PC-3 (cell line): Measurements from ENCODE around the gene NEDD4L. TPM values are rescaled to one million over a fixed set of nuclear protein-coding genes. Genes with fewer than 3 reads are reported as not detected.
A peak's percentile ranks its signal among the peaks of the same experiment; 100 is the strongest.

ENCODE experiments used
- ATAC-seq: fragments of 200-7000 bp; cut with Tn5 transposase; 2 replicates; pipeline ENCODE4 v1.9.1; 2020; ENCODE audit warnings: mild to moderate bottlenecking, moderate library complexity
- BruUV-seq: library from RNA; stranded (reverse); fragments of 400-500 nt; replicated peaks from 2 replicates; lab custom pipeline; 2021; lab: Mats Ljungman, UMichigan
- CTCF ChIA-PET: fragments of 300-600 bp; sonication (Branson Sonifier 250); formaldehyde crosslinking; loops from one replicate; lab custom pipeline; 2022; ENCODE audit warnings: antibody characterized with exemption; lab: Charles Lee
- POLR2A ChIA-PET: fragments of 300-600 bp; sonication (Branson Sonifier 250); formaldehyde crosslinking; loops from one replicate; lab custom pipeline; 2022; ENCODE audit warnings: antibody characterized with exemption; ENCODE audit not compliant: unreplicated experiment; lab: Charles Lee
- DNase-seq: peaks from one replicate; pipeline ENCODE4 v3.0.0-alpha.2; 2015
- H2AFZ ChIP-seq: fragments of 300-600 bp; sonication (generic); 2 replicates; pipeline ENCODE4 v1.6.0; 2016; ENCODE audit warnings: antibody characterized with exemption, low read length
- H3F3A ChIP-seq: fragments of 300-600 bp; sonication (generic); one replicate; pipeline ENCODE4 v1.6.0; 2017; ENCODE audit warnings: antibody characterized with exemption, low read length, control low read depth, mild to moderate bottlenecking; ENCODE audit not compliant: unreplicated experiment
- H3K27ac ChIP-seq: fragments of 300-600 bp; sonication (generic); 2 replicates; pipeline ENCODE4 v1.5.1; 2016; ENCODE audit warnings: mild to moderate bottlenecking, low read length
- H3K27me3 ChIP-seq: fragments of 300-600 bp; sonication (generic); 2 replicates; pipeline ENCODE4 v1.6.1; 2016; ENCODE audit warnings: low read length, mixed read lengths
- H3K36me3 ChIP-seq: fragments of 300-600 bp; sonication (generic); 2 replicates; pipeline ENCODE4 v1.6.1; 2016; ENCODE audit warnings: low read depth, mixed run types, low read length, mixed read lengths
- H3K4me1 ChIP-seq: fragments of 300-600 bp; sonication (generic); 2 replicates; pipeline ENCODE4 v1.5.1; 2016; ENCODE audit warnings: low read length; ENCODE audit not compliant: insufficient read depth
- H3K4me2 ChIP-seq: fragments of 300-600 bp; sonication (generic); 2 replicates; pipeline ENCODE4 v1.6.0; 2016; ENCODE audit warnings: low read length
- H3K4me3 ChIP-seq: fragments of 300-600 bp; sonication (generic); 2 replicates; pipeline ENCODE4 v1.5.1; 2016; ENCODE audit warnings: mild to moderate bottlenecking, low read length, mixed read lengths
- H3K79me2 ChIP-seq: fragments of 300-600 bp; sonication (generic); 2 replicates; pipeline ENCODE4 v1.6.1; 2017; ENCODE audit warnings: low read length, mixed read lengths
- H3K9ac ChIP-seq: fragments of 300-600 bp; sonication (generic); 2 replicates; pipeline ENCODE4 v1.6.0; 2016; ENCODE audit warnings: mild to moderate bottlenecking, low read length
- H3K9me2 ChIP-seq: fragments of 300-600 bp; sonication (generic); replicated peaks from 2 replicates; pipeline ENCODE4 v1.6.1; 2016; ENCODE audit warnings: mixed run types, low read length, mixed read lengths
- H3K9me3 ChIP-seq: fragments of 300-600 bp; sonication (generic); 2 replicates; pipeline ENCODE4 v1.6.1; 2016; ENCODE audit warnings: low read length, mixed read lengths
- H4K20me1 ChIP-seq: fragments of 300-600 bp; sonication (generic); 2 replicates; pipeline ENCODE4 v1.6.1; 2016; ENCODE audit warnings: low read length, mixed read lengths
- EZH2 ChIP-seq: fragments of 300-600 bp; sonication (generic); IDR thresholded peaks from one replicate; pipeline ENCODE4 v1.6.1; 2017; ENCODE audit warnings: antibody characterized with exemption, mild to moderate bottlenecking, low read length; ENCODE audit not compliant: unreplicated experiment
- EZH2phosphoT487 ChIP-seq: fragments of 300-600 bp; sonication (generic); IDR thresholded peaks from 2 replicates; pipeline ENCODE4 v1.6.1; 2018; ENCODE audit warnings: mild to moderate bottlenecking, antibody characterized with exemption, low read length, borderline replicate concordance
- intact Hi-C: fragments of 100-400 bp; cut with micrococcal nuclease; formaldehyde crosslinking; loops from 2 replicates; pipeline ENCODE4 v1.9.0; 2023
- total RNA-seq: library from RNA; depleted of rRNA; stranded (reverse); fragments of >200 nt; gene quantifications from 2 replicates; pipeline ENCODE4 v1.2.3, GENCODE V29; 2014
- TF ChIP-seq, protein P1 (sequence below): fragments of 300-600 bp; sonication (generic); conservative IDR thresholded peaks from 2 replicates; pipeline ENCODE4 v1.5.1; 2017; ENCODE audit warnings: antibody characterized with exemption, low read depth, mild to moderate bottlenecking, low read length

The NEDD4L gene
- total RNA-seq, 1 experiment from 2014 or later, result 105 TPM

DNA sequence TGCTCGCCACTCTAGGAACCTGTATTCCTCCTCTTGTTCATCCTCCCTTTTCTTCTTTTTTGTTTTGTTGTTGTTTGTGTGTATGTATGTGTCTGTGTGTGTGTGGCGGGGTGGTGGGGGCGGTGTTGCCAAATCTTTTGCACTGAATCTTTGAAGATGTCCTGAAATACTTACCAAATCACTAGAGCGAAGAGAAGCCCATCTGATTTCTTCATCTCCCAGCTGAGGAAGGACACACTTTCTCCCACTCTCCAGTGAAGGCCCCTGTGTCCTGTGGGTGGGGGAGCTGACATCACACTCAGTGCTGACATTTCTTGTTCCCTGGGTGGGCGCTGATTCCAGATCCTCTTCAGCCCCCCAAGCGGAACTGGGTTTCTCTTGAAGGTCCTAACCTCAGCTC is 74.5 kb downstream of the NEDD4L start:
- ChIA-PET POLR2A (no interaction called here), CTCF (interaction anchor here (0.7 kb wide), 1 partner anchor 72 kb away, joined by 3 read pairs; no protein-coding TSS in a partner anchor)
- peak overlapping the region; percentile 54; the same call in 1 of the 2 replicates for H3K4me2 ChIP-seq
- ATAC-seq, result no peak
- H3K9me2 ChIP-seq, result no peaks in the 10 kb centered on the region
- TF ChIP-seq EZH2 (no peak), EZH2phosphoT487 (no peak)
- TF ChIP-seq, protein P1, sequence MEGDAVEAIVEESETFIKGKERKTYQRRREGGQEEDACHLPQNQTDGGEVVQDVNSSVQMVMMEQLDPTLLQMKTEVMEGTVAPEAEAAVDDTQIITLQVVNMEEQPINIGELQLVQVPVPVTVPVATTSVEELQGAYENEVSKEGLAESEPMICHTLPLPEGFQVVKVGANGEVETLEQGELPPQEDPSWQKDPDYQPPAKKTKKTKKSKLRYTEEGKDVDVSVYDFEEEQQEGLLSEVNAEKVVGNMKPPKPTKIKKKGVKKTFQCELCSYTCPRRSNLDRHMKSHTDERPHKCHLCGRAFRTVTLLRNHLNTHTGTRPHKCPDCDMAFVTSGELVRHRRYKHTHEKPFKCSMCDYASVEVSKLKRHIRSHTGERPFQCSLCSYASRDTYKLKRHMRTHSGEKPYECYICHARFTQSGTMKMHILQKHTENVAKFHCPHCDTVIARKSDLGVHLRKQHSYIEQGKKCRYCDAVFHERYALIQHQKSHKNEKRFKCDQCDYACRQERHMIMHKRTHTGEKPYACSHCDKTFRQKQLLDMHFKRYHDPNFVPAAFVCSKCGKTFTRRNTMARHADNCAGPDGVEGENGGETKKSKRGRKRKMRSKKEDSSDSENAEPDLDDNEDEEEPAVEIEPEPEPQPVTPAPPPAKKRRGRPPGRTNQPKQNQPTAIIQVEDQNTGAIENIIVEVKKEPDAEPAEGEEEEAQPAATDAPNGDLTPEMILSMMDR, result no peak
- no TSS peak for BruUV-seq
- H3K4me3 ChIP-seq, result no peak overlapping the region
- peaks cover 31% of the 10 kb centered on the region for H3K4me1 ChIP-seq
- H3K27me3 ChIP-seq, result no peaks in the 10 kb centered on the region
- peaks cover 63% of the 10 kb centered on the region for H3K79me2 ChIP-seq
- no peaks in the 10 kb centered on the region for H3K9me3 ChIP-seq
- no peaks in the 10 kb centered on the region for H4K20me1 ChIP-seq
- H3K27ac ChIP-seq, result peak overlapping the region; percentile 74
- DNase-seq, result no peak
- peak overlapping the region; percentile 44 for H3K9ac ChIP-seq
- intact Hi-C loops, result no loop called here
- no peak overlapping the region for H2AFZ ChIP-seq
- H3F3A ChIP-seq, result no peaks in the 10 kb centered on the region
- H3K36me3 ChIP-seq, result no peaks in the 10 kb centered on the region

DNA sequence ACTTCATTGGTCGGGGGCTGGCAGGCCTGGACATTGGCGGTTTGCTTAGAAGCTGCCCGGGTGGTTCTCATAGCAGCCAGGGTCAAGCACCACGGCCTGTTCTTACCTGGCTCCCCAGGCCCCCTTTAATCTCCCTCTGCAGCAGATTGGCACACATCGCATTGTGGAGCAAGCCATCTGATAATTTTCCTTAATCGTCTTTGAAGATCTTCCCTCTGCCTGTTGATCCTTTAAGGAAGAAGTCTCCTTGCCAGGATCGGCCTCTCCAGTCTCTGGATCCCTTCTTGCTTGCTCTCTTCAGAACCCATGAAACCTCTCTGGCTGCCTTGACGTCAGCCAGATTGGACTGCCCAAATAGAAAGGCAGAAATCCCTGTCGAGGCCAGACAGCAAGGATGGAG is 75.8 kb downstream of the NEDD4L start:
- no peaks in the 10 kb centered on the region for H3K9me3 ChIP-seq
- intact Hi-C loops, result loop anchor here (10.0 kb wide), 1 partner anchor 485 kb away; no protein-coding TSS in a partner anchor
- DNase-seq (no peak), ATAC-seq (no peak)
- no peak overlapping the region for H3K9ac ChIP-seq
- no peaks in the 10 kb centered on the region for H3K36me3 ChIP-seq
- H3K79me2 ChIP-seq, result peaks cover 52% of the 10 kb centered on the region
- BruUV-seq, result no TSS peak
- no peak for TF ChIP-seq EZH2phosphoT487
- no peak for TF ChIP-seq EZH2
- TF ChIP-seq, protein P1, result no peak
- no peaks in the 10 kb centered on the region for H3F3A ChIP-seq
- no peaks in the 10 kb centered on the region for H3K9me2 ChIP-seq
- H3K4me2 ChIP-seq, result no peak overlapping the region
- POLR2A ChIA-PET, result no interaction called here
- CTCF ChIA-PET, result no interaction called here
- H3K4me3 ChIP-seq, result no peak overlapping the region
- peaks cover 31% of the 10 kb centered on the region for H3K4me1 ChIP-seq
- no peaks in the 10 kb centered on the region for H4K20me1 ChIP-seq
- H2AFZ ChIP-seq, result no peak overlapping the region
- H3K27ac ChIP-seq, result no peak overlapping the region
- H3K27me3 ChIP-seq, result no peaks in the 10 kb centered on the region

DNA sequence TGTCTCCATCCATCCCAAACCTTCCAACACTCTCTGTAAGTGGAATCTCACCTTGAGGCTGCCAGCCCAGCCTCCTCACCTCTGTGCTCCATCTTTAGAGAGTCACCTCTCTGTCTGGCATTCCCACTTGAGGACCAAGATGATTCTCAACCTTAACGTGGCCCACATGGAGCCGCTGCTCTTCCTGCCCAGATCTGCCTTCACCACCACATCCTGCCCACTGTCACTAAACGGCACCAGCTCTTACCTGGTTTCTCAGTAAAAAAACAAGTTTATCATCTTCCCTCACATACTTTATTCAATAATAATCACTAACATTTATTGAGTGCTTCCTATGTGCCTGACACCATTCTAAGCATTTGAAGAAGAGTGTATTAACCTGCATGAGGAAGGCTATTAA is 80.4 kb downstream of the NEDD4L start:
- Histone ChIP-seq H3F3A (no peaks in the 10 kb centered on the region), H3K4me1 (0 out of 2 replicates have a peak, but pooled peaks cover 3% of the 10 kb centered on the region), H3K4me3 (no peak overlapping the region), H3K4me2 (no peak overlapping the region), H4K20me1 (no peaks in the 10 kb centered on the region), H2AFZ (no peak overlapping the region), H3K9me3 (no peaks in the 10 kb centered on the region), H3K27ac (no peak overlapping the region), H3K79me2 (peaks cover 24% of the 10 kb centered on the region), H3K9ac (no peak overlapping the region), H3K27me3 (no peaks in the 10 kb centered on the region), H3K9me2 (no peaks in the 10 kb centered on the region), H3K36me3 (peaks cover 6% of the 10 kb centered on the region)
- ChIA-PET CTCF (interaction anchor here (0.7 kb wide), 1 partner anchor 108 kb away, joined by 4 read pairs; no protein-coding TSS in a partner anchor), POLR2A (no interaction called here)
- ATAC-seq (no peak), DNase-seq (no peak)
- no TSS peak for BruUV-seq
- TF ChIP-seq EZH2 (no peak), EZH2phosphoT487 (no peak)
- TF ChIP-seq, protein P1, result no peak
- intact Hi-C loops, result loop anchor here (10.0 kb wide), 1 partner anchor 490 kb away; no protein-coding TSS in a partner anchor
